Hematopoietic multipotent progenitor cell treated with erythropoietin and hydrocortisone succinate and interleukin-3 and kit ligand, for 6 days (in vitro differentiated cells): ENCODE results near the gene CNTN4.

Experiments
- DNase-seq: peaks from one replicate; pipeline ENCODE4 v3.0.0-alpha.2; 2015

Gene CNTN4

GRCh38 chr3:2274526-2274925, 175.9 kb downstream of the CNTN4 start:
- no peak for DNase-seq

GRCh38 chr3:2283818-2284217, 185.2 kb downstream of the CNTN4 start:
- no peak for DNase-seq

GRCh38 chr3:2300938-2301337, 202.3 kb downstream of the CNTN4 start:
- no peak for DNase-seq

GRCh38 chr3:2301361-2301760, 202.7 kb downstream of the CNTN4 start:
- no peak for DNase-seq

- peak; percentile 42 for DNase-seq
These were observed 204.9 kb downstream of the CNTN4 start for GRCh38 chr3:2303566-2303965.

- no peak for DNase-seq
These were observed 212.4 kb downstream of the CNTN4 start for GRCh38 chr3:2311022-2311421.

- no peak for DNase-seq
These were observed 218.9 kb downstream of the CNTN4 start for GRCh38 chr3:2317521-2317920.

GRCh38 chr3:2334921-2335320, 236.3 kb downstream of the CNTN4 start:
- DNase-seq, result no peak

- no peak for DNase-seq
These were observed 244.5 kb downstream of the CNTN4 start for GRCh38 chr3:2343031-2343682.

GRCh38 chr3:2352134-2352762, 253.6 kb downstream of the CNTN4 start:
- no peak for DNase-seq

- no peak for DNase-seq
These were observed 256.0 kb downstream of the CNTN4 start for GRCh38 chr3:2354702-2355101.

- no peak for DNase-seq
These were observed 257.8 kb downstream of the CNTN4 start for GRCh38 chr3:2356298-2356950.

GRCh38 chr3:2360815-2361214, 262.1 kb downstream of the CNTN4 start:
- DNase-seq, result no peak

- DNase-seq, result no peak
These were observed 263.5 kb downstream of the CNTN4 start for GRCh38 chr3:2362122-2362521.

- no peak for DNase-seq
These were observed 265.2 kb downstream of the CNTN4 start for GRCh38 chr3:2363854-2364253.

GRCh38 chr3:2370317-2370716, 271.7 kb downstream of the CNTN4 start:
- no peak for DNase-seq

- no peak for DNase-seq
These were observed 273.6 kb downstream of the CNTN4 start for GRCh38 chr3:2372306-2372705.

- no peak for DNase-seq
These were observed 276.7 kb downstream of the CNTN4 start for GRCh38 chr3:2375376-2375775.

- DNase-seq, result no peak
These were observed 278.6 kb downstream of the CNTN4 start for GRCh38 chr3:2377281-2377680.

GRCh38 chr3:2390926-2391532, 292.4 kb downstream of the CNTN4 start:
- DNase-seq, result no peak

- no peak for DNase-seq
These were observed 293.2 kb downstream of the CNTN4 start for GRCh38 chr3:2391896-2392295.

GRCh38 chr3:2392981-2393380, 294.3 kb downstream of the CNTN4 start:
- DNase-seq, result no peak

- no peak for DNase-seq
These were observed 316.4 kb downstream of the CNTN4 start for GRCh38 chr3:2415083-2415482.

- no peak for DNase-seq
These were observed 322.3 kb downstream of the CNTN4 start for GRCh38 chr3:2420919-2421318.
